WTC11 (cell line): ENCODE measurements around the gene TBC1D19.

Experiments
- ATF1 ChIP-seq: sonication (generic); formaldehyde crosslinking; IDR thresholded peaks from 2 replicates; pipeline ENCODE4 v1.8.1; 2023; ENCODE audit warnings: mild to moderate bottlenecking, moderate library complexity, missing genetic modification reagents
- ERG ChIP-seq: fragments of 250-450 bp; sonication (Bioruptor Pico); IDR thresholded peaks from 2 replicates; pipeline ENCODE4 v1.8.0; 2021; ENCODE audit warnings: mild to moderate bottlenecking
- FOXP1 ChIP-seq: sonication (generic); formaldehyde crosslinking; IDR thresholded peaks from 2 replicates; pipeline ENCODE4 v1.8.0; 2022; ENCODE audit warnings: missing genetic modification reagents, mild to moderate bottlenecking, moderate library complexity, borderline replicate concordance
- JUN ChIP-seq: sonication (generic); formaldehyde crosslinking; IDR thresholded peaks from 2 replicates; pipeline ENCODE4 v1.8.0; 2023; ENCODE audit warnings: mild to moderate bottlenecking, missing genetic modification reagents
- KAT7 ChIP-seq: sonication (generic); formaldehyde crosslinking; IDR thresholded peaks from 2 replicates; pipeline ENCODE4 v1.8.1; 2023; ENCODE audit warnings: missing genetic modification reagents, mild to moderate bottlenecking, borderline replicate concordance
- NR2C2 ChIP-seq: sonication (generic); formaldehyde crosslinking; IDR thresholded peaks from 2 replicates; pipeline ENCODE4 v1.8.0; 2022; ENCODE audit warnings: mild to moderate bottlenecking, missing genetic modification reagents
- SP1 ChIP-seq: sonication (generic); formaldehyde crosslinking; conservative IDR thresholded peaks from 2 replicates; pipeline ENCODE4 v1.8.1; 2022; ENCODE audit warnings: missing genetic modification reagents
- ZBTB21 ChIP-seq: sonication (generic); formaldehyde crosslinking; IDR thresholded peaks from 2 replicates; pipeline ENCODE4 v1.8.1; 2023; ENCODE audit warnings: mild to moderate bottlenecking, missing genetic modification reagents, borderline replicate concordance
- ZBTB43 ChIP-seq: sonication (generic); formaldehyde crosslinking; IDR thresholded peaks from 2 replicates; pipeline ENCODE4 v1.8.1; 2023; ENCODE audit warnings: mild to moderate bottlenecking, missing genetic modification reagents
- ZNF423 ChIP-seq: fragments of 250-450 bp; sonication (Bioruptor Pico); IDR thresholded peaks from 2 replicates; pipeline ENCODE4 v2.1.2; 2022; ENCODE audit warnings: mild to moderate bottlenecking, moderate library complexity
- TF ChIP-seq, protein P1 (sequence below): fragments of 200-600 bp; IDR thresholded peaks from 2 replicates; pipeline ENCODE4 v1.8.0; 2022; ENCODE audit warnings: antibody characterized with exemption
- TF ChIP-seq, protein P2 (sequence below): sonication (generic); formaldehyde crosslinking; IDR thresholded peaks from 2 replicates; pipeline ENCODE4 v1.8.1; 2022; ENCODE audit warnings: low read depth, missing genetic modification reagents, borderline replicate concordance
- TF ChIP-seq, protein P3 (sequence below): sonication (generic); formaldehyde crosslinking; IDR thresholded peaks from 2 replicates; pipeline ENCODE4 v1.8.1; 2022; ENCODE audit warnings: missing genetic modification reagents, borderline replicate concordance
- TF ChIP-seq, protein P4 (sequence below): sonication (generic); formaldehyde crosslinking; IDR thresholded peaks from 2 replicates; pipeline ENCODE4 v1.8.0; 2022; ENCODE audit warnings: mild to moderate bottlenecking, missing genetic modification reagents

GRCh38 chr4:26690506-26690905 lies 106.6 kb downstream of the TBC1D19 start:
- TF ChIP-seq ZBTB43 (CRISPR knock-in tag) = no peak
- TF ChIP-seq NR2C2 (CRISPR knock-in tag) = no peak
- TF ChIP-seq, protein P1, sequence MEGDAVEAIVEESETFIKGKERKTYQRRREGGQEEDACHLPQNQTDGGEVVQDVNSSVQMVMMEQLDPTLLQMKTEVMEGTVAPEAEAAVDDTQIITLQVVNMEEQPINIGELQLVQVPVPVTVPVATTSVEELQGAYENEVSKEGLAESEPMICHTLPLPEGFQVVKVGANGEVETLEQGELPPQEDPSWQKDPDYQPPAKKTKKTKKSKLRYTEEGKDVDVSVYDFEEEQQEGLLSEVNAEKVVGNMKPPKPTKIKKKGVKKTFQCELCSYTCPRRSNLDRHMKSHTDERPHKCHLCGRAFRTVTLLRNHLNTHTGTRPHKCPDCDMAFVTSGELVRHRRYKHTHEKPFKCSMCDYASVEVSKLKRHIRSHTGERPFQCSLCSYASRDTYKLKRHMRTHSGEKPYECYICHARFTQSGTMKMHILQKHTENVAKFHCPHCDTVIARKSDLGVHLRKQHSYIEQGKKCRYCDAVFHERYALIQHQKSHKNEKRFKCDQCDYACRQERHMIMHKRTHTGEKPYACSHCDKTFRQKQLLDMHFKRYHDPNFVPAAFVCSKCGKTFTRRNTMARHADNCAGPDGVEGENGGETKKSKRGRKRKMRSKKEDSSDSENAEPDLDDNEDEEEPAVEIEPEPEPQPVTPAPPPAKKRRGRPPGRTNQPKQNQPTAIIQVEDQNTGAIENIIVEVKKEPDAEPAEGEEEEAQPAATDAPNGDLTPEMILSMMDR = no peak
- TF ChIP-seq, protein P2, sequence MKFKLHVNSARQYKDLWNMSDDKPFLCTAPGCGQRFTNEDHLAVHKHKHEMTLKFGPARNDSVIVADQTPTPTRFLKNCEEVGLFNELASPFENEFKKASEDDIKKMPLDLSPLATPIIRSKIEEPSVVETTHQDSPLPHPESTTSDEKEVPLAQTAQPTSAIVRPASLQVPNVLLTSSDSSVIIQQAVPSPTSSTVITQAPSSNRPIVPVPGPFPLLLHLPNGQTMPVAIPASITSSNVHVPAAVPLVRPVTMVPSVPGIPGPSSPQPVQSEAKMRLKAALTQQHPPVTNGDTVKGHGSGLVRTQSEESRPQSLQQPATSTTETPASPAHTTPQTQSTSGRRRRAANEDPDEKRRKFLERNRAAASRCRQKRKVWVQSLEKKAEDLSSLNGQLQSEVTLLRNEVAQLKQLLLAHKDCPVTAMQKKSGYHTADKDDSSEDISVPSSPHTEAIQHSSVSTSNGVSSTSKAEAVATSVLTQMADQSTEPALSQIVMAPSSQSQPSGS (CRISPR knock-in tag) = no peak
- TF ChIP-seq, protein P3, sequence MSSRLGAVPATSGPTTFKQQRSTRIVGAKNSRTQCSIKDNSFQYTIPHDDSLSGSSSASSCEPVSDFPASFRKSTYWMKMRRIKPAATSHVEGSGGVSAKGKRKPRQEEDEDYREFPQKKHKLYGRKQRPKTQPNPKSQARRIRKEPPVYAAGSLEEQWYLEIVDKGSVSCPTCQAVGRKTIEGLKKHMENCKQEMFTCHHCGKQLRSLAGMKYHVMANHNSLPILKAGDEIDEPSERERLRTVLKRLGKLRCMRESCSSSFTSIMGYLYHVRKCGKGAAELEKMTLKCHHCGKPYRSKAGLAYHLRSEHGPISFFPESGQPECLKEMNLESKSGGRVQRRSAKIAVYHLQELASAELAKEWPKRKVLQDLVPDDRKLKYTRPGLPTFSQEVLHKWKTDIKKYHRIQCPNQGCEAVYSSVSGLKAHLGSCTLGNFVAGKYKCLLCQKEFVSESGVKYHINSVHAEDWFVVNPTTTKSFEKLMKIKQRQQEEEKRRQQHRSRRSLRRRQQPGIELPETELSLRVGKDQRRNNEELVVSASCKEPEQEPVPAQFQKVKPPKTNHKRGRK (CRISPR knock-in tag) = no peak
- no peak for TF ChIP-seq FOXP1
- no peak for TF ChIP-seq ZNF423 (CRISPR knock-in tag)
- TF ChIP-seq KAT7 (CRISPR knock-in tag) = no peak
- TF ChIP-seq SP1 (CRISPR knock-in tag) = no peak
- no peak for TF ChIP-seq ZBTB21 (CRISPR knock-in tag)
- TF ChIP-seq ATF1 (CRISPR knock-in tag) = no peak
- TF ChIP-seq ERG (CRISPR knock-in tag) = no peak
- TF ChIP-seq, protein P4, sequence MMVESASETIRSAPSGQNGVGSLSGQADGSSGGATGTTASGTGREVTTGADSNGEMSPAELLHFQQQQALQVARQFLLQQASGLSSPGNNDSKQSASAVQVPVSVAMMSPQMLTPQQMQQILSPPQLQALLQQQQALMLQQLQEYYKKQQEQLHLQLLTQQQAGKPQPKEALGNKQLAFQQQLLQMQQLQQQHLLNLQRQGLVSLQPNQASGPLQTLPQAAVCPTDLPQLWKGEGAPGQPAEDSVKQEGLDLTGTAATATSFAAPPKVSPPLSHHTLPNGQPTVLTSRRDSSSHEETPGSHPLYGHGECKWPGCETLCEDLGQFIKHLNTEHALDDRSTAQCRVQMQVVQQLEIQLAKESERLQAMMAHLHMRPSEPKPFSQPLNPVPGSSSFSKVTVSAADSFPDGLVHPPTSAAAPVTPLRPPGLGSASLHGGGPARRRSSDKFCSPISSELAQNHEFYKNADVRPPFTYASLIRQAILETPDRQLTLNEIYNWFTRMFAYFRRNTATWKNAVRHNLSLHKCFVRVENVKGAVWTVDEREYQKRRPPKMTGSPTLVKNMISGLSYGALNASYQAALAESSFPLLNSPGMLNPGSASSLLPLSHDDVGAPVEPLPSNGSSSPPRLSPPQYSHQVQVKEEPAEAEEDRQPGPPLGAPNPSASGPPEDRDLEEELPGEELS (CRISPR knock-in tag) = no peak
- TF ChIP-seq JUN (CRISPR knock-in tag) = no peak
